HFFc6 (cell line): ENCODE results near the gene CALHM3. TPM values are rescaled to one million over a fixed set of nuclear protein-coding genes. Genes with fewer than 3 reads are reported as not detected.

Source experiments
- DNase-seq: peaks from one replicate; pipeline ENCODE4 v3.0.0-alpha.2; 2018
- H3K27ac Mint-ChIP-seq: 2 replicates; pipeline ENCODE4 v1.8.0; 2020; ENCODE audit warnings: mild to moderate bottlenecking, mixed read lengths
- H3K27me3 Mint-ChIP-seq: 2 replicates; pipeline ENCODE4 v1.8.0; 2021; ENCODE audit warnings: mild to moderate bottlenecking, moderate library complexity, mixed read lengths; ENCODE audit not compliant: insufficient read depth
- H3K36me3 Mint-ChIP-seq: 2 replicates; pipeline ENCODE4 v1.8.0; 2021; ENCODE audit warnings: low read depth, mixed read lengths
- H3K4me1 Mint-ChIP-seq: 2 replicates; pipeline ENCODE4 v1.8.0; 2020; ENCODE audit warnings: low read depth, mixed read lengths
- H3K4me3 Mint-ChIP-seq: 2 replicates; pipeline ENCODE4 v1.8.0; 2020; ENCODE audit warnings: mild to moderate bottlenecking, moderate library complexity, mixed read lengths
- H3K9me3 Mint-ChIP-seq: 2 replicates; pipeline ENCODE4 v1.8.0; 2020; ENCODE audit warnings: mild to moderate bottlenecking, mixed read lengths
- CTCF ChIP-seq: fragments of 200-600 bp; sonication (generic); IDR thresholded peaks from 2 replicates; pipeline ENCODE4 v1.5.0; 2021; ENCODE audit warnings: antibody characterized with exemption, mild to moderate bottlenecking
- total RNA-seq, 6 experiments: library from RNA; stranded (reverse); fragmentation: NEBNext Ultra II Directional; extraction: Animal tissue kit (Norgen Biotek cat#: 25700); gene quantifications; 2 replicates in 1 of 6; 3 replicates in 5 of 6; pipeline ENCODE4 v1.2.3, GENCODE V29; 2021

The CALHM3 gene
- total RNA-seq, 6 experiments from 2014 or later = 0.09 TPM; not detected in 5

- no peak for TF ChIP-seq CTCF
- H3K36me3 Mint-ChIP-seq = peaks cover 45% of the 10 kb centered on the region
- no peaks in the 10 kb centered on the region for H3K9me3 Mint-ChIP-seq
- peak overlapping the region; percentile 58 for H3K27ac Mint-ChIP-seq
- H3K4me1 Mint-ChIP-seq = peaks cover 27% of the 10 kb centered on the region
- no peak overlapping the region for H3K4me3 Mint-ChIP-seq
- peaks cover 6% of the 10 kb centered on the region for H3K27me3 Mint-ChIP-seq
- DNase-seq = no peak
Observed at GRCh38 chr10:103440416-103440815, 38.6 kb downstream of the CALHM3 start.

GRCh38 chr10:103439776-103440175 lies 39.3 kb downstream of the CALHM3 start:
- peaks cover 6% of the 10 kb centered on the region for H3K27me3 Mint-ChIP-seq
- no peak for DNase-seq
- H3K9me3 Mint-ChIP-seq = no peaks in the 10 kb centered on the region
- H3K4me3 Mint-ChIP-seq = no peak overlapping the region
- H3K4me1 Mint-ChIP-seq = peaks cover 21% of the 10 kb centered on the region
- peak overlapping the region; percentile 58; the same call in 1 of the 2 replicates for H3K27ac Mint-ChIP-seq
- TF ChIP-seq CTCF = no peak
- peaks cover 40% of the 10 kb centered on the region for H3K36me3 Mint-ChIP-seq

GRCh38 chr10:103433858-103434257 lies 45.2 kb downstream of the CALHM3 start:
- Mint-ChIP-seq H3K4me1 (no peaks in the 10 kb centered on the region), H3K9me3 (no peaks in the 10 kb centered on the region), H3K27me3 (peaks cover 6% of the 10 kb centered on the region; the same call in 1 of the 2 replicates), H3K27ac (no peak overlapping the region), H3K4me3 (no peak overlapping the region), H3K36me3 (peaks cover 26% of the 10 kb centered on the region)
- TF ChIP-seq CTCF = no peak
- no peak for DNase-seq

- Mint-ChIP-seq H3K27ac (no peak overlapping the region), H3K27me3 (peaks cover 6% of the 10 kb centered on the region; the same call in 1 of the 2 replicates), H3K4me3 (no peak overlapping the region), H3K36me3 (peaks cover 21% of the 10 kb centered on the region; the same call in 1 of the 2 replicates), H3K9me3 (no peaks in the 10 kb centered on the region), H3K4me1 (no peaks in the 10 kb centered on the region)
- no peak for DNase-seq
- TF ChIP-seq CTCF = no peak
Observed at GRCh38 chr10:103431902-103432301, 47.1 kb downstream of the CALHM3 start.

- H3K27me3 Mint-ChIP-seq = no peaks in the 10 kb centered on the region
- H3K4me1 Mint-ChIP-seq = no peaks in the 10 kb centered on the region
- H3K27ac Mint-ChIP-seq = no peak overlapping the region
- DNase-seq = no peak
- H3K4me3 Mint-ChIP-seq = no peak overlapping the region
- no peak for TF ChIP-seq CTCF
- H3K9me3 Mint-ChIP-seq = no peaks in the 10 kb centered on the region
- H3K36me3 Mint-ChIP-seq = peaks cover 28% of the 10 kb centered on the region
Observed at GRCh38 chr10:103429647-103430046, 49.4 kb downstream of the CALHM3 start.
